Measurements from ENCODE around the gene EMP3. TPM values are rescaled to one million over a fixed set of nuclear protein-coding genes. Genes with fewer than 3 reads are reported as not detected.

The EMP3 gene
- total and polyA plus RNA-seq, 2 experiments from 2014 or later, result 32.5 to 160 TPM

DNA sequence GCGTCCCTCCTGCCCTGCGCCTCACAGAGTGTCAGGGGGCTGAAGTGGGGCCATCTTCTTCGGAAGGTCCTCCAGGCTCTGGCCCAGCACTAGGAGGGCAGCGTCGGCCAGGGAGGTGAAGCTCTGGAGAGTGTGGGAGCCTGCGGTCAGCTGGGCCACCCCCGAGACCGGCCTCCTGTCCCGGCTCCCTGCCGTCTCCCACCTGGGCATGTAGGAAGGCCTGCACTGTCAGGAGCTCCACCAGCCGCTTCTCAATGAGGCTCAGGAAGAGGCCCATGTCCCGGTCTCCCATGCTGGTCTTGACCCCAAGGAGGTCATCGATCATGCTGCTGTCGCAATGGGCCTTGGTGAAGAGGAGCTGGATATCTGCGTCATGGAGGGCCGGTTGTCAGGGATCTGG is 27.4 kb upstream of the EMP3 start:
- Histone ChIP-seq H3K9me3 (ENCODE audit: low read depth) (no peaks in the 10 kb centered on the region), H3K36me3 (no peaks in the 10 kb centered on the region), H3K27me3 (no peaks in the 10 kb centered on the region), H3K4me1 (ENCODE audit: low read depth) (no peaks in the 10 kb centered on the region), H3K4me3 (no peak overlapping the region), H3K27ac (no peak overlapping the region)
- TF ChIP-seq, protein P1, sequence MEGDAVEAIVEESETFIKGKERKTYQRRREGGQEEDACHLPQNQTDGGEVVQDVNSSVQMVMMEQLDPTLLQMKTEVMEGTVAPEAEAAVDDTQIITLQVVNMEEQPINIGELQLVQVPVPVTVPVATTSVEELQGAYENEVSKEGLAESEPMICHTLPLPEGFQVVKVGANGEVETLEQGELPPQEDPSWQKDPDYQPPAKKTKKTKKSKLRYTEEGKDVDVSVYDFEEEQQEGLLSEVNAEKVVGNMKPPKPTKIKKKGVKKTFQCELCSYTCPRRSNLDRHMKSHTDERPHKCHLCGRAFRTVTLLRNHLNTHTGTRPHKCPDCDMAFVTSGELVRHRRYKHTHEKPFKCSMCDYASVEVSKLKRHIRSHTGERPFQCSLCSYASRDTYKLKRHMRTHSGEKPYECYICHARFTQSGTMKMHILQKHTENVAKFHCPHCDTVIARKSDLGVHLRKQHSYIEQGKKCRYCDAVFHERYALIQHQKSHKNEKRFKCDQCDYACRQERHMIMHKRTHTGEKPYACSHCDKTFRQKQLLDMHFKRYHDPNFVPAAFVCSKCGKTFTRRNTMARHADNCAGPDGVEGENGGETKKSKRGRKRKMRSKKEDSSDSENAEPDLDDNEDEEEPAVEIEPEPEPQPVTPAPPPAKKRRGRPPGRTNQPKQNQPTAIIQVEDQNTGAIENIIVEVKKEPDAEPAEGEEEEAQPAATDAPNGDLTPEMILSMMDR (IDR thresholded peaks at IDR 0.05; ENCODE audit: low read depth, low read length), result no peak
- DNase-seq (ENCODE audit: low read depth in 1 of 2, low spot score in 1 of 2), result no peak

DNA sequence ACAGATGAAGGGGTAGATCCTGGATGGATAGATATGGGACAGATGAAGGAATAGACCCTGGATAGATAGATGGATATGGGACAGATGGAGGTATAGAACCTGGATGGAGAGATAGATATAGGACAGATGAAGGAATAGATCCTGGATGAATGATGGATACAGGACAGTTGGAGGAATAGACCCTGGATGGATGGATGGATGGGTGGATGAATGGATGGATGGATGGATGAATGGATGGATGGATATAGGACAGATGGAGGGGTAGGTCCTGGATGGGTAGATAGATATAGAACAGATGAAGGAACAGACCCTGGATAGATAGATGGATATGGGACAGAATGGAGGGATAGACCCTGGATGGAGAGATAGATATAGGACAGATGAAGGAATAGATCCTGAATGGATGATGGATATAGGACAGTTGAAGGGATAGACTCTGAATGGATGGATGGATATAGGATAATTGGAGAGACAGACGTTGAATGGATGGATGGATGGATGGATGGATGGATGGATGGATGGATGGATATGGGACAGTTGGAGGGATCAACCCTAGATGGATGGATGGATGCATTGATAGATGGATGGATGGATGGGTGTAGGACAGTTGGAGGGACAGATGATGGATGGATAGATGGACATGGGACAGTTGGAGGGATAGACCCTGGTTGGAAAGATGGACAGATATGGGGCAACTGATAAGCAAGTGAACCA is 23.3 kb upstream of the EMP3 start:
- Histone ChIP-seq H3K4me3 (no peak overlapping the region), H3K27ac (no peak overlapping the region), H3K27me3 (no peaks in the 10 kb centered on the region), H3K9me3 (ENCODE audit: low read depth) (no peaks in the 10 kb centered on the region), H3K4me1 (ENCODE audit: low read depth) (no peaks in the 10 kb centered on the region), H3K36me3 (no peaks in the 10 kb centered on the region)
- DNase-seq (ENCODE audit: low read depth in 1 of 2, low spot score in 1 of 2), result no peak
- TF ChIP-seq, protein P1 (IDR thresholded peaks at IDR 0.05; ENCODE audit: low read depth, low read length), result no peak

DNA sequence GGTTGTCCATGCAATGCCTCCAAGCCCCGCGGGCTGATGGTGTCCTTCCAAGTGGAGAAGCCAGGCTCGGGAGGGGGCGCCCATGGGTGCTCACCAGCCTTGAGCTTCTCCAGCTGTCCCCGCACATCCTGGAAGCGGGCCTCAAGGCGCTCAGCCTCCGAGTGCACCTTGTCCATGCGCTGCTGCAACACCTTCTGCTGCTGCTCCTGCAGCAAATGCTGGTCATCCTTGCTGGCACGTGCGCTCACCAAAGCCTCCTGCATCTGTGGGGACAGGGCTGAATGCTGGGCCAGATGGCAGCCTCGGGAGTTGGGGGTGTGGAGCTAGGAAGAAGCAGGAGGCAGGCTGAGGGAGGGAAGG is 22.8 kb upstream of the EMP3 start:
- Histone ChIP-seq H3K27ac (no peak overlapping the region), H3K4me3 (no peak overlapping the region), H3K36me3 (no peaks in the 10 kb centered on the region), H3K27me3 (no peaks in the 10 kb centered on the region), H3K4me1 (ENCODE audit: low read depth) (no peaks in the 10 kb centered on the region), H3K9me3 (ENCODE audit: low read depth) (no peaks in the 10 kb centered on the region)
- TF ChIP-seq, protein P1 (IDR thresholded peaks at IDR 0.05; ENCODE audit: low read depth, low read length), result no peak
- no peak for DNase-seq (ENCODE audit: low read depth in 1 of 2, low spot score in 1 of 2)

DNA sequence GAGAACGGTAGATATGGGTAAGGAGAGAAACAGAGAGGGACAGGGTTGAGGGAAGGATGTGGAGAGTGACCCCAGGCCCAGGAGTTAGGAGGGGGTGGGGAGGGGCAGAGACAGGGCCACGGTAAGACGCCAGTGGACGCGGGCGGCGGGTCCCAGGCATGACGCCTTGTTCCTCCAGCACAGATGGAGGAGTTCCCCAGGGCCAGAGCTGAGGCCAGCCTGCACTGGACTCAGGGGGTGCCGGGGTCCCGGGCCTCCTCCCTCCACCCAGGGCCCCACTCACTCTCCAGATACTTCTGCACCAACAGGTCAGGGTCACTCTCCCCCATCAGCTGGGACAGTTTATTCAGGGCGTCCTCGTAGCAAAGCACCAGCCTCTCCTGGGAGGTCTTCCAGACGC is 22.0 kb upstream of the EMP3 start:
- Histone ChIP-seq H3K4me1 (ENCODE audit: low read depth) (no peaks in the 10 kb centered on the region), H3K4me3 (no peak overlapping the region), H3K27me3 (no peaks in the 10 kb centered on the region), H3K36me3 (no peaks in the 10 kb centered on the region), H3K9me3 (ENCODE audit: low read depth) (no peaks in the 10 kb centered on the region), H3K27ac (no peak overlapping the region)
- DNase-seq (ENCODE audit: low read depth in 1 of 2, low spot score in 1 of 2), result no peak
- TF ChIP-seq, protein P1 (IDR thresholded peaks at IDR 0.05; ENCODE audit: low read depth, low read length), result no peak

DNA sequence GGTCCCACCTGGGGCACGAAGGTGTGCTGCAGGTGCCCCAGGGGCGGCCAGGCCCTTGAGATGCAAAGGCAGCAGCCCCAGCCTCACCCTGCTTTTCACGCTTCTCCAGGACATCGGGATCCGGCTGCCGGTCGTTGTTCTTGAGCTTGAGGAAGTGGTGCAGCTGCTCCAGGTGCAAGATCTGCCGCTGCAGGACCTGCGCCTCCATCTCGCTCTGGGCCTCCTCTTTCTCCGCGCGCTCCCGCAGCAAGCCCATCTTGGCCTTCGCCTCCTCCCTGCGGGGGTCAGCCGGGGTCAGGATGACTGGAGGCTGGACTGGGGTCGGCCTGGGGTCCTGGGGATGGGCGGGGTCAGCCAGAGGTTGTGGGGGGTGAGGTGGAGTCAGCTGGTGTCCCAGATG is 21.5 kb upstream of the EMP3 start:
- DNase-seq (ENCODE audit: low read depth in 1 of 2, low spot score in 1 of 2), result no peak
- H3K9me3 ChIP-seq (ENCODE audit: low read depth), result no peaks in the 10 kb centered on the region
- no peaks in the 10 kb centered on the region for H3K27me3 ChIP-seq
- peaks cover under 1% of the 10 kb centered on the region for H3K4me1 ChIP-seq (ENCODE audit: low read depth)
- TF ChIP-seq, protein P1 (IDR thresholded peaks at IDR 0.05; ENCODE audit: low read depth, low read length), result no peak
- no peak overlapping the region for H3K4me3 ChIP-seq
- no peaks in the 10 kb centered on the region for H3K36me3 ChIP-seq
- no peak overlapping the region for H3K27ac ChIP-seq
